GM12878 (cell line): ENCODE data around the gene MS4A14. TPM values are rescaled to one million over a fixed set of nuclear protein-coding genes. Genes with fewer than 3 reads are reported as not detected.

Source experiments
- ATAC-seq: fragments of 200-7000 bp; cut with Tn5 transposase; 3 replicates; pipeline ENCODE4 v1.9.1; 2020; ENCODE audit warnings: mild to moderate bottlenecking, moderate library complexity
- BruUV-seq: library from RNA; stranded (reverse); fragments of 400-500 nt; replicated peaks from 2 replicates; lab custom pipeline; 2021; lab: Mats Ljungman, UMichigan
- CTCF ChIA-PET: fragments of 300-600 bp; sonication (Branson Sonifier 250); formaldehyde crosslinking; extraction: SDS; loops from one replicate; lab custom pipeline; 2021; ENCODE audit warnings: inconsistent platforms; lab: Yijun Ruan, JAX
- POLR2A ChIA-PET: fragments of 350-600 bp; formaldehyde crosslinking; extraction: SDS; loops from one replicate; lab custom pipeline; 2021; ENCODE audit warnings: inconsistent platforms; lab: Charles Lee
- RAD21 ChIA-PET: fragments of 300-600 bp; sonication (Branson Sonifier 250); formaldehyde crosslinking; loops from one replicate; lab custom pipeline; 2023; ENCODE audit warnings: antibody characterized with exemption; ENCODE audit not compliant: unreplicated experiment; lab: Charles Lee
- SMC1A ChIA-PET: fragments of 300-600 bp; sonication (Branson Sonifier 250); formaldehyde crosslinking; loops from one replicate; lab custom pipeline; 2023; ENCODE audit not compliant: unreplicated experiment, uncharacterized antibody; lab: Charles Lee
- DNase-seq: peaks from one replicate; pipeline ENCODE4 v3.0.0-alpha.2; 2011; ENCODE audit warnings: low read depth, low spot score
- FAIRE-seq: peaks from 3 replicates; lab custom pipeline; 2011; peaks lifted over from hg19 to GRCh38; lab: Jason Lieb, UNC
- H2AFZ ChIP-seq: 2 replicates; pipeline ENCODE4 v1.6.0; 2011; ENCODE audit warnings: low read depth, low read length, control low read depth; ENCODE audit not compliant: control insufficient read depth
- H3K27ac ChIP-seq: 2 replicates; pipeline ENCODE4 v1.5.1; 2011; ENCODE audit warnings: control low read depth; ENCODE audit not compliant: control insufficient read depth, insufficient read depth
- H3K27me3 ChIP-seq, 2 experiments: replicated peaks in 1 of 2; 2 replicates each; pipeline versions ENCODE4 v1.6.0 to v1.6.1; 2011; ENCODE audit warnings: low read length in 1 of 2; ENCODE audit not compliant: control insufficient read depth in 2 of 2, insufficient read depth in 2 of 2
- H3K36me3 ChIP-seq, 2 experiments: 2 replicates each; pipeline ENCODE4 v1.5.1; 2011; ENCODE audit warnings: low read length in 1 of 2; ENCODE audit not compliant: control insufficient read depth in 2 of 2, insufficient read depth in 2 of 2
- H3K4me1 ChIP-seq: 2 replicates; pipeline ENCODE4 v1.6.1; 2011; ENCODE audit warnings: mild to moderate bottlenecking, low read length, moderate library complexity, mixed read lengths; ENCODE audit not compliant: control insufficient read depth, insufficient read depth
- H3K4me2 ChIP-seq: 2 replicates; pipeline ENCODE4 v1.6.0; 2011; ENCODE audit warnings: control low read depth; ENCODE audit not compliant: control insufficient read depth, insufficient read depth
- H3K4me3 ChIP-seq: fragments of 200-600 bp; sonication (generic); 2 replicates; pipeline ENCODE4 v1.5.1; 2016
- H3K79me2 ChIP-seq: 2 replicates; pipeline ENCODE4 v1.6.0; 2011; ENCODE audit warnings: low read length; ENCODE audit not compliant: control insufficient read depth, insufficient read depth
- H3K9ac ChIP-seq: 2 replicates; pipeline ENCODE4 v1.8.0; 2011; ENCODE audit warnings: low read length, control low read depth, mixed read lengths; ENCODE audit not compliant: control insufficient read depth, insufficient read depth
- H3K9me3 ChIP-seq: replicated peaks from 3 replicates; pipeline ENCODE4 v1.5.1; 2011; ENCODE audit warnings: mild to moderate bottlenecking, low read length; ENCODE audit not compliant: control insufficient read depth, insufficient read depth
- H4K20me1 ChIP-seq: 2 replicates; pipeline ENCODE4 v1.6.0; 2011; ENCODE audit not compliant: control insufficient read depth, insufficient read depth
- ATF2 ChIP-seq: IDR thresholded peaks from 2 replicates; pipeline ENCODE4 v1.6.1; 2012; ENCODE audit warnings: low read length, inconsistent platforms
- EGR1 ChIP-seq, 2 experiments: IDR thresholded peaks; 1 replicate in 1 of 2; 2 replicates in 1 of 2; pipeline ENCODE4 v1.6.1; 2011 to 2012; ENCODE audit warnings: low read depth in 2 of 2, low read length in 2 of 2, borderline replicate concordance in 1 of 2, mild to moderate bottlenecking in 1 of 2, moderate library complexity in 1 of 2
- HDGF ChIP-seq: fragments of 450-650 bp; IDR thresholded peaks from 2 replicates; pipeline ENCODE4 v1.6.1; 2016; ENCODE audit warnings: antibody characterized with exemption
- MTA3 ChIP-seq: IDR thresholded peaks from 2 replicates; pipeline ENCODE4 v1.6.1; 2012; ENCODE audit warnings: low read length, inconsistent platforms, borderline replicate concordance
- RB1 ChIP-seq: fragments of 450-650 bp; formaldehyde crosslinking; IDR thresholded peaks from 2 replicates; pipeline ENCODE4 v1.6.1; 2017; ENCODE audit warnings: mild to moderate bottlenecking, borderline replicate concordance
- RBBP5 ChIP-seq: fragments of 200-600 bp; sonication (generic); conservative IDR thresholded peaks from 2 replicates; pipeline ENCODE4 v1.6.1; 2016
- RUNX3 ChIP-seq: IDR thresholded peaks from 2 replicates; pipeline ENCODE4 v1.6.1; 2012; ENCODE audit warnings: low read length, inconsistent platforms
- SIX5 ChIP-seq: IDR thresholded peaks from 2 replicates; pipeline ENCODE4 v1.6.1; 2011; ENCODE audit warnings: mild to moderate bottlenecking, low read depth, low read length, moderate library complexity; ENCODE audit not compliant: severe bottlenecking
- SREBF2 ChIP-seq: IDR thresholded peaks from 2 replicates; pipeline ENCODE4 v1.6.1; 2012; ENCODE audit warnings: mild to moderate bottlenecking, low read length
- WGBS: methylation state at CpG from one replicate; pipeline ENCODE4 v1.1.6; 2016; ENCODE audit warnings: low lambda C conversion rate; ENCODE audit not compliant: insufficient replicate concordance, insufficient coverage; ENCODE audit errors: missing lambda C conversion rate; 5-methylcytosine and 5-hydroxymethylcytosine counted together
- in situ Hi-C: fragments of 300-500 bp; cut with MboI; formaldehyde crosslinking; loops from 9 replicates; pipeline ENCODE4 v1.14.3; 2018; ENCODE audit warnings: mixed read lengths
- intact Hi-C: fragments of 100-400 bp; cut with micrococcal nuclease; formaldehyde crosslinking; loops from one replicate; pipeline ENCODE4 v1.14.2; 2022; ENCODE audit not compliant: unreplicated experiment
- polyA plus RNA-seq, 11 experiments: library from polyadenylated mRNA; depleted of rRNA in 4 of 11; unstranded in 6 of 11; stranded (reverse) in 5 of 11; fragments of >200 nt; fragmentation: Nextera tagmentation in 4 of 11; fragmentation: Illumina TruSeq in 1 of 11; extraction: Ambion mirVana in 4 of 11; extraction: Trizol in 1 of 11; gene quantifications; 1 replicate in 1 of 11; 2 replicates in 10 of 11; pipeline versions ENCODE4 v1.2.1 to v1.2.3, GENCODE V29; 2011 to 2016; ENCODE audit warnings: inconsistent platforms in 2 of 11, missing spikeins in 2 of 11, low read depth in 1 of 11
- total RNA-seq, 4 experiments: library from RNA; depleted of rRNA in 3 of 4; stranded (reverse); fragments of >200 nt in 3 of 4; fragmentation: Illumina TruSeq in 1 of 4; extraction: Trizol in 1 of 4; gene quantifications; 2 replicates each; pipeline versions ENCODE4 v1.2.1 to v1.2.3, GENCODE V29; 2013 to 2021
- TF ChIP-seq, protein P1 (sequence below): IDR thresholded peaks from 2 replicates; pipeline ENCODE4 v1.6.1; 2012; ENCODE audit warnings: low read depth, low read length, improper control_type of control experiment
- TF ChIP-seq, protein P2 (sequence below): fragments of 150-350 bp; IDR thresholded peaks from 2 replicates; pipeline ENCODE4 v1.6.1; 2016; ENCODE audit warnings: low read depth, low read length

MS4A14 gene
- total and polyA plus RNA-seq, 10 of the 15 experiments (the other 5 are each of a cell fraction or from before 2014, with no cell fraction given), result 0.13 to 1.0 (median 0.63) TPM; not detected in 1

- TF ChIP-seq SIX5, result no peak
- TF ChIP-seq, protein P1, sequence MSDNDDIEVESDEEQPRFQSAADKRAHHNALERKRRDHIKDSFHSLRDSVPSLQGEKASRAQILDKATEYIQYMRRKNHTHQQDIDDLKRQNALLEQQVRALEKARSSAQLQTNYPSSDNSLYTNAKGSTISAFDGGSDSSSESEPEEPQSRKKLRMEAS, result no peak
- TF ChIP-seq RUNX3, result no peak
- TF ChIP-seq, protein P2, sequence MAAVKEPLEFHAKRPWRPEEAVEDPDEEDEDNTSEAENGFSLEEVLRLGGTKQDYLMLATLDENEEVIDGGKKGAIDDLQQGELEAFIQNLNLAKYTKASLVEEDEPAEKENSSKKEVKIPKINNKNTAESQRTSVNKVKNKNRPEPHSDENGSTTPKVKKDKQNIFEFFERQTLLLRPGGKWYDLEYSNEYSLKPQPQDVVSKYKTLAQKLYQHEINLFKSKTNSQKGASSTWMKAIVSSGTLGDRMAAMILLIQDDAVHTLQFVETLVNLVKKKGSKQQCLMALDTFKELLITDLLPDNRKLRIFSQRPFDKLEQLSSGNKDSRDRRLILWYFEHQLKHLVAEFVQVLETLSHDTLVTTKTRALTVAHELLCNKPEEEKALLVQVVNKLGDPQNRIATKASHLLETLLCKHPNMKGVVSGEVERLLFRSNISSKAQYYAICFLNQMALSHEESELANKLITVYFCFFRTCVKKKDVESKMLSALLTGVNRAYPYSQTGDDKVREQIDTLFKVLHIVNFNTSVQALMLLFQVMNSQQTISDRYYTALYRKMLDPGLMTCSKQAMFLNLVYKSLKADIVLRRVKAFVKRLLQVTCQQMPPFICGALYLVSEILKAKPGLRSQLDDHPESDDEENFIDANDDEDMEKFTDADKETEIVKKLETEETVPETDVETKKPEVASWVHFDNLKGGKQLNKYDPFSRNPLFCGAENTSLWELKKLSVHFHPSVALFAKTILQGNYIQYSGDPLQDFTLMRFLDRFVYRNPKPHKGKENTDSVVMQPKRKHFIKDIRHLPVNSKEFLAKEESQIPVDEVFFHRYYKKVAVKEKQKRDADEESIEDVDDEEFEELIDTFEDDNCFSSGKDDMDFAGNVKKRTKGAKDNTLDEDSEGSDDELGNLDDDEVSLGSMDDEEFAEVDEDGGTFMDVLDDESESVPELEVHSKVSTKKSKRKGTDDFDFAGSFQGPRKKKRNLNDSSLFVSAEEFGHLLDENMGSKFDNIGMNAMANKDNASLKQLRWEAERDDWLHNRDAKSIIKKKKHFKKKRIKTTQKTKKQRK, result no peak
- TF ChIP-seq MTA3, result no peak
- no peak for TF ChIP-seq RB1
- TF ChIP-seq SREBF2, result no peak
- TF ChIP-seq RBBP5, result no peak
- no peak for TF ChIP-seq HDGF
- TF ChIP-seq EGR1 (IDR thresholded peaks at IDR 0.05; ENCODE audit: borderline replicate concordance in 1 of 2, low read depth in 2 of 2, low read length in 2 of 2), result no peak
- no peak for TF ChIP-seq ATF2
- peaks cover 4% of the 10 kb centered on the region for H3K79me2 ChIP-seq
- no peak for FAIRE-seq
- H2AFZ ChIP-seq, result no peak overlapping the region
- no peaks in the 10 kb centered on the region for H4K20me1 ChIP-seq
- CTCF ChIA-PET, result interaction anchor here (0.9 to 1.0 kb wide), 2 partner anchors 9 to 83 kb away, joined by 3 to 4 read pairs; no protein-coding TSS in a partner anchor
- in situ Hi-C loops (no loop called here), intact Hi-C loops (no loop called here)
- 100% methylated on average over 3 of the region's 3 CpGs for WGBS
- no peak for ATAC-seq
- RAD21 ChIA-PET, result interaction anchor here (0.9 to 4.6 kb wide), 4 partner anchors 11 to 386 kb away, joined by 3 to 53 read pairs (median 8); partner anchors contain the start of gene MS4A1
- H3K4me2 ChIP-seq, result no peak overlapping the region
- H3K27me3 ChIP-seq, result no peaks in the 10 kb centered on the region
- peaks cover 17% of the 10 kb centered on the region for H3K4me1 ChIP-seq
- no TSS peak for BruUV-seq
- no peak for DNase-seq
- H3K9ac ChIP-seq, result no peak overlapping the region
- POLR2A ChIA-PET, result interaction anchor here (1.6 to 2.6 kb wide), 3 partner anchors 9 to 83 kb away, joined by 6 to 12 read pairs (median 10); no protein-coding TSS in a partner anchor
- H3K36me3 ChIP-seq, result no peaks in the 10 kb centered on the region
- no peak overlapping the region for H3K4me3 ChIP-seq
- SMC1A ChIA-PET, result interaction anchor here (1.5 to 9.5 kb wide), 3 partner anchors 9 to 101 kb away, joined by 3 to 124 read pairs (median 97); partner anchors contain the start of gene MS4A1
- H3K9me3 ChIP-seq, result peaks cover 2% of the 10 kb centered on the region; the same call in 2 of the 3 replicates
- H3K27ac ChIP-seq, result peak overlapping the region; percentile 79; the same call in 1 of the 2 replicates
Observed at GRCh38 chr11:60376601-60377000, 19.7 kb upstream of the MS4A14 start.
